GM04504 (cell line): ENCODE results near the gene MACF1.
"Not testable (repeated sequence)": the region's sequence is repeated elsewhere in the genome, so short reads cannot be mapped to it uniquely, and the experiment has no call there.

ENCODE experiments used
- DNase-seq: peaks from one replicate; pipeline ENCODE4 v3.0.0-alpha.2; 2012; ENCODE audit warnings: low read depth

MACF1 gene

DNA sequence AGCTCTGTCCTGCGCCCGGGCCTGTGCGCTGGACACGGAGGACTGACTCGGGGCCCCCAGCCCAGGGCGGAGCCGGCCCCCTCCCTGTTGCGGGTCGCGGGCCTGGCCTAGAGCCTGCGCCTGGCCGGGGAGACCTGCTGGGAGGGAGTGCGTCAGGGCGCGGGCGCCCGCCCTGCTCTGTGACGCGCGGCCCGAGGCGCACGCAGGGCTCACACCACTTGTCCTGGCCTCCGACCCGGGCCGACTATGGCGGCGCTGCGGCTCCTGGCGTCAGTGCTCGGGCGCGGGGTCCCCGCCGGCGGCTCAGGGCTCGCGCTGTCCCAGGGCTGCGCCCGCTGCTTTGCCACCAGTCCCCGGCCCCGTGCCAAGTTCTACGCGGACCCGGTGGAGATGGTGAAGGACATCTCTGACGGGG lies 310.2 kb downstream of the MACF1 start:
- not testable (repeated sequence) for DNase-seq

DNA sequence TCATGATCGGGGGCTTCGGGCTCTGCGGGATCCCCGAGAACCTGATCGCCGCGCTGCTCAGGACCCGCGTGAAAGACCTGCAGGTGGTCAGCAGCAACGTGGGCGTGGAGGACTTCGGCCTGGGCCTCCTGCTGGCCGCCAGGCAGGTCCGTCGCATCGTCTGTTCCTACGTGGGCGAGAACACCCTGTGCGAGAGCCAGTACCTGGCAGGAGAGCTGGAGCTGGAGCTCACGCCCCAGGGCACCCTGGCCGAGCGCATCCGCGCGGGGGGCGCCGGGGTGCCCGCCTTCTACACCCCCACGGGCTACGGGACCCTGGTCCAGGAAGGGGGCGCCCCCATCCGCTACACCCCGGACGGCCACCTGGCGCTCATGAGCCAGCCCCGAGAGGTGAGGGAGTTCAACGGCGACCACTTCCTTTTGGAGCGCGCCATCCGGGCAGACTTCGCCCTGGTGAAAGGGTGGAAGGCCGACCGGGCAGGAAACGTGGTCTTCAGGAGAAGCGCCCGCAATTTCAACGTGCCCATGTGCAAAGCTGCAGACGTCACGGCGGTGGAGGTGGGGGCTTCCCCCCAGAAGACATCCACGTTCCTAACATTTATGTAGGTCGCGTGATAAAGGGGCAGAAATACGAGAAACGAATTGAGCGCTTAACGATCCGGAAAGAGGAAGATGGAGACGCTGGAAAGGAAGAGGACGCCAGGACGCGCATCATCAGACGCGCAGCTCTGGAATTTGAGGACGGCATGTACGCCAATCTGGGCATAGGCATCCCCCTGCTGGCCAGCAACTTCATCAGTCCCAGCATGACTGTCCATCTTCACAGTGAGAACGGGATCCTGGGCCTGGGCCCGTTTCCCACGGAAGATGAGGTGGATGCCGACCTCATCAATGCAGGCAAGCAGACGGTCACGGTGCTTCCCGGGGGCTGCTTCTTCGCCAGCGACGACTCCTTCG lies 310.9 kb downstream of the MACF1 start:
- not testable (repeated sequence) for DNase-seq

DNA sequence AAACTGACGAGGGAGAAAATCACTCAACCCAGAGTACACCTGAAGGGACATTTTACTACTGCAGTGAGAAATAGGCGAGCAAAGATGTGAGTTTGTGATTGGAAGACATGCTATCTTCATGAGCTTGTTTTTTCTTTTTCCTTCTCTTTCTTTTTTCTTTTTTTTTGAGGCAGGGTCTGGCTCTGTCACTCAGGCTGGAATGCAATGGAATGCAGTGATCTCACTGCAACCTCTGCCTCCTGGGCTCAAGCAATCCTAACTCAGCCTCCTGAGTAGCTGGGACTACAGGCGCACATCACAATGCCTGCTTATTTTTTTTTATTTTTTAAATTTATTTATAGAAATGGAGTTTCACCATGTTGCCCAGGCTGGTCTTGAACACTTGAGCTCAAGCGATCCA lies 312.3 kb downstream of the MACF1 start:
- not testable (repeated sequence) for DNase-seq

DNA sequence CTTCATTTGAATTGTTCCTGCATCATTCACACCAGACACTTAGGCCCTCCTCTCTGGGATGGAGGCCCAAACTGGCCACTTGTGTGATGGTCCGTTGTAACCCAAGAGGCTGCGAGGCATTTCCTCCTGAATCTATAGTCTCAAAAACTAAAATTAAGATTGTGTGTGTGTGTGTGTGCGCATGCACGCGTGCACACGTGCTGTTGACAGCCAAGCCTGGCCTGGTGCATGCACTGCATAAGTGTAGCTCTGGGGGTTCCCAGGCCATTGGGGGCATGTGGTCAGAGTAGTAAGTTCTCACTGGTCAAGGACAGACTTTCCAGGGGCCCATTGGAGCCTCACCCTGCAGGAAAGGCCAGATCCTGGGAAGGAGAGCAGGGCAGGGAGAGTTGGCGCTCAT lies 313.4 kb downstream of the MACF1 start:
- not testable (repeated sequence) for DNase-seq

DNA sequence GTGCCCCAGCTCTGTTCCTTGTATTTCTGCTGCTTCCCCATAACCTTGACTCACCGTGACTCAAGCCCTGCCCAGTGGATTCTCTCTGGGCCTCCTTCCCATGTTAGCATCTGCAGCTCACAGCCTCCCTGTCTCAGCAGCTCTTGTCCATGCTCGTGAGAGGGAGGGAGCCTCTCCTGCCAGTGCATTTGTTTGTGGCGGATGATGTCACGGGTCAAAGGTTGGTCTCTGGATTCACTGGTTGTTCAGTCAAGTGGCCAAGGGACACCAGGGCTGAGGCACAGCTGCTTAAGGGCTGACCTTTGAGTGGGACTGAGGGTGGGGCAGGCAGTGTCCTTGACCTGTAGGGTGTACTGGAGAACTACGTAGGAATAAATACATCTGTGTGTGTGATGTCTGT lies 314.9 kb downstream of the MACF1 start:
- DNase-seq: not testable (repeated sequence)

DNA sequence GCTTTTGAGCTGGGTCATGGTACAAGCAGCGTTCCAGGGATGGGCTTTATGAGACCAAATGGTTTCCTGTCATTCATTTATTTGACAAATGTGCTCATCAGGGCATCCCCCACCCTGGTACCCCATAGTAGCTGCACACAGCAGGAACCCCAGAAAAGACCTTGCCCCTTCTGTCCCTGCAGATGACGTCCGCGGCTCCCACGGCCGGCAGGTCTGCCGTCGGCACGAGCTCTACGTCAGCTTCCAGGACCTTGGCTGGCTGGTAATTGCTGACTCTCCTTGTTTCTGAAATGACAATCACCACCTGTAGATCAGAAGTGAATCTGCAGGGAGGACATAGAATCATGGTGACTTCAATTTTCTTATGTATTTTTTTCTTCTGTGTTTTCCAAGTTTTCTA lies 317.7 kb downstream of the MACF1 start:
- DNase-seq: not testable (repeated sequence)

DNA sequence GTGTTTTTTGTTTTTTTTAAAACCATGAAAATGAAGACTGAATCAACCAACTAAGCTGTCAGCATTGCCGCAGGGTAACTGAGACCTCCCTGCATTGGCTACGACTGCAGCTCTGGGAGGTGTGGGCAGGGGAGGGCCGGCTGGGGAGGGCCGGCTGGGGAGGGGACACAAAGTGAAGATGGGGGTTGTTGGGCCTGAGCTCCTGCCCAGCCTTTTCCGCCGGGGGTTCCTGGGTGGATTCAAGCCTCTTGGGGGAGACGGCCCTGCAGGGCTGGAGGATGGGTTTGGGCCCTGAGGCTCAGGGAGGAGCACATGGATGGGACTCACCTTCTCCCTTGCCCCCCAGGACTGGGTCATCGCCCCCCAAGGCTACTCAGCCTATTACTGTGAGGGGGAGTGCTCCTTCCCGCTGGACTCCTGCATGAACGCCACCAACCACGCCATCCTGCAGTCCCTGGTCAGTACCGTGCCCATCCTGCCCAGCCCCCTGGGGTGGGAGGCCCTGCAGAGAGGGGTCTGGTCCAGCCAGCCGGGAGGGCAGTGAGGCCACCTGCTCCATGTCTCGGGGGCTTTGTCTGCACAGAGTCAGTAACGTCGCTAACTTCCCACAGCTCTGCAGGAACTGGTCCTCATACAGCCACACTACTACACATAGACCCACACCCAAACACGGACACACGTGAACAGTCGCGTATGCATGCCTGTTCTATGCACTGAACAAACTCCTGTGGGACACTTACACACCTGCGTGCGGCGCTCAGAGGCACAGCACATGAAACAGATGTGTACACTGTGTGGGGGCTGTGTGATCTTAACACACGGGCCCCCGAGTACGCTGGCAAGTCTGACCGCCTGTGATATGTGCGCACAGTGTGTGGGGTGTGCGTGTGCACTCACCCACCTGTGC lies 318.4 kb downstream of the MACF1 start:
- DNase-seq: no peak

DNA sequence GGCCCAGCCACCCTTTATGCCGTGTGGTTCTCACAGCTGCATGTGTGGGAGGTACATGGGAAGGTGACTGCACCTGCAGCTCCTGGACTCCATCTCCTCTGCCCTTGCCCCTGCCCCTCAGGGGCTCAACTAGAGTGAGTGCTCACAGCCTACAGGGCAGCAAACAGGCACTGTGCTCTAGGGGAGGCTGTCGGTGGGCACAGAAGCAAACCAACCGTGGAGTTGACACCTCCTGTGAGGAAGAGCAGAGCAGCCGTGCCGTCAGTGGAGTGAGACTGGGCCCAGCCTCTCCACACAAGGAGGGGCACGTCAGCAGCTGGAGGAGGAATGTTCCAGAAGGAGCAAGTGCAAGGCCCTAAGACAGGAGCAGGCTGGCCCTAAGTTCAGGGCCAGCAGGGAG lies 319.7 kb downstream of the MACF1 start:
- no peak for DNase-seq

DNA sequence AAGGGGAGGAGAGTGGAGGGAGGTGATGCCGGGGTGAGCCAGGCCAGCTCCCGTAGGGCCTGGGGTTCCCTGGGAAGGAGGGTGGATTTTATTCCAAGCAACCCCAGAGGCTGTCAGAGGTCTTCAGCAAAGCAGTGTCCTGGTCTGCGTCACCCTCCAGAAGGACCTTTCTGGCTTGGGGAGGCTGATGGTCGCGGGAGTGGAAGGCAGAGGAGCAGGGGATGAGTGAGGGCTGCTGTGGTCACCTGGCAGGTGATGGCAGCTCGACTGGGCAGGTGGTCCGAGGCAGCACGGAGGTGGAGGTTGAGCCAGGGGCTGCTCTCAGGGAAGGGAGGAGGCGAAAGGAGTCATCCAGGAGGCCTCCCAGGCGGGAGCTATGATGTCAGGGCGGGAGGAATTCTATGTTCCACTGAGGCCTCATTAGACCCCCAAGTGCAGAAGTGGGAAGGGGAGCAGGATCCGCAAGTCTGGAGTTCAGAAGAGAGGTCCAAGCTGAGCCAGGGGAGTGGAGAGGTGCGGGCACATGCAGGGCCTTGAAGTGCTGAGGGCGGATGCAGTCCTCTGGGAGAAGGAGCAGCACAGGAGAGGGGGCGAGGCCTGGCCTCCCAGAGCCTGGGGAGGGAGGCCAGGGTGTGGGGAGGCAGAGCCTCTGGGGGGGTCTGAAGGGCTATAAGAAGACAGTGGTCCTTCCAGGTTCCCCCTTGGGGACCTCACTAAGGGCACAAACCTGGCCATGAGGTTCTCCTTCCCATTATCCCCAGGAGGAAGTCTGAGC lies 320.3 kb downstream of the MACF1 start:
- DNase-seq: no peak

DNA sequence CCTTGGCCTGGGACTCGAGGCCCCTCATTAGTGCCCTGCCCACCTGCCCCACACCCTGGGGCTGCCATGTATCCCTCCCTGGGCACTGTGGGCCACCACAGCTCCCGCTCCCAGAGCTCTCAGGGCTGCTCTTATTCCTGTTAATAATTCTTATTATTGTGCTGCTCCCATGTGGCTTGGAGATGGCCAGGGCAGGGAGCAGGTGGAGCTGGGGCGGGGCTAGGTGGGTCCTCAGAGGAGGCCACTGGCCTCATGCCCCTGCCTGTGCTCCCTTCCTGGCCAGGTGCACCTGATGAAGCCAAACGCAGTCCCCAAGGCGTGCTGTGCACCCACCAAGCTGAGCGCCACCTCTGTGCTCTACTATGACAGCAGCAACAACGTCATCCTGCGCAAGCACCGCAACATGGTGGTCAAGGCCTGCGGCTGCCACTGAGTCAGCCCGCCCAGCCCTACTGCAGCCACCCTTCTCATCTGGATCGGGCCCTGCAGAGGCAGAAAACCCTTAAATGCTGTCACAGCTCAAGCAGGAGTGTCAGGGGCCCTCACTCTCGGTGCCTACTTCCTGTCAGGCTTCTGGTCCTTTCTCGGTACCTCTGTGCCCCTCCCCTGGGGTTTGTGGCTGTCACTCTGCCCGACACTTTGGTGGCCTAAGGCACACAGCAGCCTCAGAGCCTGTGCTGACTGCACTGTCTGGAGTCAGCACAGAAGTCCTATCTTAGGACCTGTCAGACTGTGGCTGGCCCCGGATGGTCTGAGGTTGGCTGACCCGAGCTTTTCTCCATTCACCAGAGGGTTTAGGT lies 321.1 kb downstream of the MACF1 start:
- no peak for DNase-seq

DNA sequence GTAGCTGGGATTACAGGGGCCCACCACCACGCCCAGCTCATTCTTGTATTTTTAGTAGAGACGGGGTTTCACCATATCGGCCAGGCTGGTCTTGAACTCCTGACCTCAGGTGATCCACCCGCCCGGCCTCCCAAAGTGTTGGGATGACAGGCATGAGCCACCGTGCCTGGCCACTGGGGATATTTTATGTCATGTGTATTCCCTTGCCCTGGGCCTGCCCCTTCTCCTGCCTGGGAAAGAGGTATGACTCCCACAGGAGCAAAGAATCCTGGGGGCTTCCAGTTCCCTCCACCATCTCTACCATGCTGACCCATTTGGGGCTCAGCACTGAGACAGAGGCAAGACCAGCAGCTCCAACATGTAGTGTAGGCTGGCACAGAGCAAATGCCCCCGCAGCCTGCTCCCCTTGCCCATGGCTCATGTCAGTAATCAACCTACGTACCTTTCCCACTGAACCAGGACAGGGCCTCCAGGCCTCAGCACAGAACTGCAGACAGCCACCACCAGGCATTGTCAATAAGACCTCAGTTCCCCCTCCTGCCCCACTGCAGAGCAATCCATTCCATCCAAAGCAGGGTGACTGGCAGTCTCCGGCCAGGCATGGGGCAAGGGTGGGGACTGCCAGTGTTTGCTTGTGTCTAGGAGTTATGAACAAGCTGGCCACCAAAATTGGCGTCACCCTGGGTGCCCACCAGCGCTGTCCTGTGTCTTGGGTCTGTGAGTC lies 322.1 kb downstream of the MACF1 start:
- no peak for DNase-seq

DNA sequence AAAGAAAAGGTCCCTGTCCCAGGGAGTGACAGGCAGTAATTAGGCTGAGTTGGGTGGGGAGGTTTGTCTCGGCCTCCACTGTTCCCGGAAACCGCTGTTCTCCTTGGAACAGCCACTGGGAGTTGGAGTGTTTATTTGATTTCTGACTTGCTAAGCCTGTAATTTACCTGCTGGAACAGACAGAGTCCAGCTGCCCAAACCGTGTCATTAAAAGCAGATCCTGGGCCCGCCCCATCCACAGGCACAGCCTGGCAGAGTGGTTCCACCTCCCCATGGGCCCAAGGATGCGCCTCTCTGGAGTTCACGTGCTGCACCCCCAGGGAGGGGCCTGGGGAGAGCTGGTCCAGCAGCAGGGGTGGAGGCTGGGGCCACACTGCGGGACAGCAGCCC lies 322.7 kb downstream of the MACF1 start:
- not testable (repeated sequence) for DNase-seq

DNA sequence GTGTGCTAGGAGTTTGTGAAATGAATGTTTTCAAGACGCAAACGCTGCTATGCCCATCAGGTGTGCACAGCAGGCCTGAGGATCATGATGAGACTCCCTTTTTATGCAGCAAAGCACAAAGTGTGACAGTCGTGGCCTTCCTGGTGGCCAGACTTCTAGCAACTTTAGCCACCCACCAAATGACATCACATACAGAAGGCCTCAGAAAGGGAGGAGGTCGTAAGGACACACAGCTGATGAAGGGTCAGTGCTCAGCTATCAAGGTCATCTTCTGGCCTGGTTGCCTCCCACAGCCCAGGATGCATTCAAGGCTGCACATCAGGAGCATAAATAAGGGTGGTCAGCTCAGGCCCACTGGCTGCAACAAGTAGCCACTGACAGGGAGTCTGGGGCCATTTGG lies 323.6 kb downstream of the MACF1 start:
- DNase-seq: no peak

DNA sequence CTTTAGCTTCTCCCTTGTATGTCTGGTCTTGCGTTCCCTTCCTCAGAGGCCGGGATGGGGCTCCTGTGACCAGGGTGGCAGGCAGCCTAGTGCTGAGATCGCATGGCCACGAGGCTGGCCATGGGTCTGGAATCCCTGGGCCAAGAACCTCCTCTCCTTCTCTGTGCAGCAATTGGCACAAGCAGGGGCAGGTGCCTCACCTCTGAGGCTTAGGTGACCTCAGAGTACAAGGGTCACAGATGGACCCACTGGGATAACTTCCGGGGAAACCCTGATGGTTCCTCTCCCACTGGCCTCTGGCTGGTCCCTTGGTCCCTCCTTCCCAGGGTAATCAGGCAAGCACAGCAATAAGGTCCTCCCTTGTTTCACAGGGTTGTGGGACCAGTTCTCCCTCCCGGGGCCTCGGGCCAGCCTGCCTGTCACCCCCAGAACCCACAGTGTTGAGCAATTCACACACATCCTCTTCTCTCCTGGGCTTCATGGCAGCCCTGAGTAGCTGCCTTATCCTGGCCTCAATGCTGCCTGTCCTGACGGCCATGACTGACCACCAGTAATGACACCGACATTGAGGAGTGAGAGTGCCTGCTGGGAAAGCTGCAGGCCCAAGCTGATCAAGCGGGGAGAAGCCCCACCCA lies 325.5 kb downstream of the MACF1 start:
- no peak for DNase-seq

DNA sequence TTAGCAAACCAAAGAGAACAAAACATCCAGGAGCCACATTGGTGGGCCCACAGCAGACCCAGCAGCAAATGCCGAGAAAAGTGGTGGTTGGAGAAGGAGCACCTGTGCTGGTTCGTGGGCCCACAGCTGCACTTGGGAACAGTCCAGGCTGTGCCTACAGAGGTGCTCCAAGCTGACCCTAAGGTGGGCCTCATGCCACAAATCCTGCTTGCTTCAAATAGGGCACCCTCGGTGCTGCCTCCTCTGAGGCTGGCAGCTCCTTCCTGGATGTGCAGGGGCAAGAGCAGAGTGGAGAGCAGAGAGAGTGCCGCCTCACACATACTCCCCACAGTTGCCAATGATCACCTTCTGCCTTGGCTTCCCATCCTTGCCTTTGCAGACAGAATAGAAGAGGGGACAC lies 327.0 kb downstream of the MACF1 start:
- DNase-seq: no peak

DNA sequence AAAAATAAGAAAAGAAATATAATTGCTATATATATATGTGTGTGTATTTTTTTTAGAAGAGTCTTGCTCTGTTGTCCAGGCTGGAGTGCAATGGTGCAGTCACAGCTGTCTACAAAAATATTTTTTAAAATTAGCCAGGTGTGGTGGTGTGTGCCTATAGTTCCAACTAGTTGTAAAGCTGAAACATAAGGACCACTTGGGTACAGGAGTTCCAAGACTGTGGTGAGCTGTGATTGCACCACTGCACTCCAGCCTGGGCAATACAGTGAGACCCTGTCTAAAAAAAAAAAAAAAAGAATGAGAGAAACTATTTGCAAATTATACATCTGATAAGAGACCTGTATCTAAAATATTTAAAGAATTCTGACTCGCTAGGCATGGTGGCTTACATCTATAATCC lies 328.9 kb downstream of the MACF1 start:
- DNase-seq: no peak
